Osteoblast (primary cell): ENCODE data around the gene ZSCAN10. TPM values are rescaled to one million over a fixed set of nuclear protein-coding genes. Genes with fewer than 3 reads are reported as not detected.
"Not testable (repeated sequence)": the region's sequence is repeated elsewhere in the genome, so short reads cannot be mapped to it uniquely, and the experiment has no call there.

ENCODE experiments used
- DNase-seq: peaks from one replicate; pipeline ENCODE4 v3.0.0; 2011; ENCODE audit warnings: low spot score, mixed read lengths; ENCODE audit not compliant: insufficient read length; ENCODE audit errors: missing footprints
- H2AFZ ChIP-seq: 2 replicates; pipeline ENCODE4 v1.6.0; 2011; ENCODE audit warnings: mild to moderate bottlenecking, low read length
- H3K27ac ChIP-seq: 2 replicates; pipeline ENCODE4 v1.5.1; 2011; ENCODE audit warnings: mild to moderate bottlenecking, low read depth, low read length, moderate library complexity
- H3K27me3 ChIP-seq: 2 replicates; pipeline ENCODE4 v1.6.0; 2012; ENCODE audit warnings: mild to moderate bottlenecking, control low read depth, inconsistent platforms, low read length, moderate library complexity; ENCODE audit not compliant: insufficient read depth
- H3K36me3 ChIP-seq: 2 replicates; pipeline ENCODE4 v1.5.1; 2011; ENCODE audit warnings: mild to moderate bottlenecking, low read length, control low read depth, moderate library complexity; ENCODE audit not compliant: insufficient read depth
- H3K4me1 ChIP-seq: 2 replicates; pipeline ENCODE4 v1.5.1; 2011; ENCODE audit warnings: mild to moderate bottlenecking, low read length, control low read depth, moderate library complexity; ENCODE audit not compliant: insufficient read depth
- H3K4me2 ChIP-seq: 2 replicates; pipeline ENCODE4 v1.6.0; 2011; ENCODE audit warnings: mild to moderate bottlenecking, low read length; ENCODE audit not compliant: insufficient read depth
- H3K4me3 ChIP-seq: fragments of 200-600 bp; sonication (generic); 3 replicates; pipeline ENCODE4 v1.5.1; 2012; ENCODE audit warnings: mild to moderate bottlenecking, low read length, inconsistent platforms; ENCODE audit not compliant: insufficient read depth
- H3K79me2 ChIP-seq: 2 replicates; pipeline ENCODE4 v1.6.0; 2012; ENCODE audit warnings: mild to moderate bottlenecking, low read length, control low read depth, inconsistent platforms; ENCODE audit not compliant: insufficient read depth
- H3K9me3 ChIP-seq: 2 replicates; pipeline ENCODE4 v1.5.1; 2011; ENCODE audit warnings: low read depth, low read length, control low read depth
- H4K20me1 ChIP-seq: 2 replicates; pipeline ENCODE4 v1.6.0; 2012; ENCODE audit warnings: mild to moderate bottlenecking, low read length, control low read depth; ENCODE audit not compliant: insufficient read depth
- total RNA-seq: library from RNA; depleted of rRNA; stranded (reverse); fragments of >200 nt; gene quantifications from 2 replicates; pipeline ENCODE4 v1.2.3, GENCODE V29; 2012
- TF ChIP-seq, protein P1 (sequence below): IDR thresholded peaks from 2 replicates; pipeline ENCODE4 v1.5.1; 2011; ENCODE audit warnings: mild to moderate bottlenecking, low read depth, low read length, moderate library complexity; ENCODE audit errors: extremely low read depth

ZSCAN10 gene
- total RNA-seq, 1 donor = not detected

- Histone ChIP-seq H3K27me3 (peaks cover 3% of the 10 kb centered on the region), H3K4me3 (no peak overlapping the region), H3K27ac (no peak overlapping the region), H3K4me1 (no peaks in the 10 kb centered on the region), H3K79me2 (no peaks in the 10 kb centered on the region), H2AFZ (no peak overlapping the region), H3K36me3 (no peaks in the 10 kb centered on the region), H3K4me2 (no peak overlapping the region), H3K9me3 (no peaks in the 10 kb centered on the region), H4K20me1 (no peaks in the 10 kb centered on the region)
- TF ChIP-seq, protein P1, sequence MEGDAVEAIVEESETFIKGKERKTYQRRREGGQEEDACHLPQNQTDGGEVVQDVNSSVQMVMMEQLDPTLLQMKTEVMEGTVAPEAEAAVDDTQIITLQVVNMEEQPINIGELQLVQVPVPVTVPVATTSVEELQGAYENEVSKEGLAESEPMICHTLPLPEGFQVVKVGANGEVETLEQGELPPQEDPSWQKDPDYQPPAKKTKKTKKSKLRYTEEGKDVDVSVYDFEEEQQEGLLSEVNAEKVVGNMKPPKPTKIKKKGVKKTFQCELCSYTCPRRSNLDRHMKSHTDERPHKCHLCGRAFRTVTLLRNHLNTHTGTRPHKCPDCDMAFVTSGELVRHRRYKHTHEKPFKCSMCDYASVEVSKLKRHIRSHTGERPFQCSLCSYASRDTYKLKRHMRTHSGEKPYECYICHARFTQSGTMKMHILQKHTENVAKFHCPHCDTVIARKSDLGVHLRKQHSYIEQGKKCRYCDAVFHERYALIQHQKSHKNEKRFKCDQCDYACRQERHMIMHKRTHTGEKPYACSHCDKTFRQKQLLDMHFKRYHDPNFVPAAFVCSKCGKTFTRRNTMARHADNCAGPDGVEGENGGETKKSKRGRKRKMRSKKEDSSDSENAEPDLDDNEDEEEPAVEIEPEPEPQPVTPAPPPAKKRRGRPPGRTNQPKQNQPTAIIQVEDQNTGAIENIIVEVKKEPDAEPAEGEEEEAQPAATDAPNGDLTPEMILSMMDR = no peak
- no peak for DNase-seq
Measured at GRCh38 chr16:3056336-3057180, 42.5 kb downstream of the ZSCAN10 start.

- not testable (repeated sequence) for H3K9me3 ChIP-seq, H3K4me1 ChIP-seq, H3K36me3 ChIP-seq, H4K20me1 ChIP-seq, H3K27ac ChIP-seq, H3K4me2 ChIP-seq, H2AFZ ChIP-seq, DNase-seq, H3K4me3 ChIP-seq, H3K79me2 ChIP-seq, H3K27me3 ChIP-seq
Measured at GRCh38 chr16:3055734-3056115, 43.4 kb downstream of the ZSCAN10 start.

DNA sequence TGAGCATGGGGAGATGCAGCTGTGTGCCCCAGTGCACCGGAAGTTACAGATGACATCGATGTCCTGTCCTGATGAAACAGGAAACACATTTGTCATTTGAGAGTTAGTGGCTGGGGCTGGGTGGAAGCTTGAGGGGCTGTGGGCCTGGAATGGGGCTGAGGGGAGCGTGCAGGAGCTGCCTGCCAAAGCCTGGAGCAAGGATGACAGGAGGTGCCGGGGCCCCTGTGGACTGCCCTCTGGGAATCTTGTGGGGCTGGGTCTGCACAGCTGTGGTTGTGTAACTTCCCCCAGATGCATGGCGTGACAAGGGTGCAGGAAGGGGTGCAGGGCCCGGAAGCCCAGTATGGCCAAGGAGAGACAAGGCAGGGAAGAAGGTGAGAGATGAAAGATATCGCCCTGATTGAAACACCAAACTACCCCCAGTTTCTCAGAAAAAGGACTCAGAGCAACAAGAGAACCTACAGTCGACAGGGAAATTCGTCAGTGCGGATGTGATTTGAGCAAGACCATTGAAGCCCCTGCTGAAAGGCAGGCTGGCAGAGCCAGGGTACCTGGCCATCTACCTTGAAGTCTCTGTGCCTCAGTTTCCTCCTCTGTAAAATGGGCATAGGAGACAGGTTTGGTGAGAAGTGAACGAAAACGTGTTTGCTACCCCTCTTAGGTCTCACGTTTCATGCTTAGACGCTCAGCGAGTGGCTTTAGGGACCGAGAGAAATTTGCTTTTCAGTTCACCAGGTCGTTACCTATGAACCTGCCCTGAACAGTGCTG is 43.9 kb downstream of the ZSCAN10 start:
- Histone ChIP-seq H3K4me3 (no peak overlapping the region), H2AFZ (no peak overlapping the region), H3K9me3 (no peaks in the 10 kb centered on the region), H3K27ac (no peak overlapping the region), H3K4me1 (no peaks in the 10 kb centered on the region), H3K4me2 (no peak overlapping the region), H3K27me3 (peaks cover 11% of the 10 kb centered on the region), H3K36me3 (no peaks in the 10 kb centered on the region), H3K79me2 (no peaks in the 10 kb centered on the region), H4K20me1 (no peaks in the 10 kb centered on the region)
- DNase-seq = no peak
- TF ChIP-seq, protein P1 = no peak

GRCh38 chr16:3053330-3053710 is 45.8 kb downstream of the ZSCAN10 start:
- H3K79me2 ChIP-seq, H3K4me2 ChIP-seq, H4K20me1 ChIP-seq, DNase-seq, H3K9me3 ChIP-seq, H2AFZ ChIP-seq, H3K4me3 ChIP-seq, H3K27ac ChIP-seq, H3K36me3 ChIP-seq, H3K4me1 ChIP-seq: not testable (repeated sequence)
- H3K27me3 ChIP-seq = peaks cover 24% of the 10 kb centered on the region

DNA sequence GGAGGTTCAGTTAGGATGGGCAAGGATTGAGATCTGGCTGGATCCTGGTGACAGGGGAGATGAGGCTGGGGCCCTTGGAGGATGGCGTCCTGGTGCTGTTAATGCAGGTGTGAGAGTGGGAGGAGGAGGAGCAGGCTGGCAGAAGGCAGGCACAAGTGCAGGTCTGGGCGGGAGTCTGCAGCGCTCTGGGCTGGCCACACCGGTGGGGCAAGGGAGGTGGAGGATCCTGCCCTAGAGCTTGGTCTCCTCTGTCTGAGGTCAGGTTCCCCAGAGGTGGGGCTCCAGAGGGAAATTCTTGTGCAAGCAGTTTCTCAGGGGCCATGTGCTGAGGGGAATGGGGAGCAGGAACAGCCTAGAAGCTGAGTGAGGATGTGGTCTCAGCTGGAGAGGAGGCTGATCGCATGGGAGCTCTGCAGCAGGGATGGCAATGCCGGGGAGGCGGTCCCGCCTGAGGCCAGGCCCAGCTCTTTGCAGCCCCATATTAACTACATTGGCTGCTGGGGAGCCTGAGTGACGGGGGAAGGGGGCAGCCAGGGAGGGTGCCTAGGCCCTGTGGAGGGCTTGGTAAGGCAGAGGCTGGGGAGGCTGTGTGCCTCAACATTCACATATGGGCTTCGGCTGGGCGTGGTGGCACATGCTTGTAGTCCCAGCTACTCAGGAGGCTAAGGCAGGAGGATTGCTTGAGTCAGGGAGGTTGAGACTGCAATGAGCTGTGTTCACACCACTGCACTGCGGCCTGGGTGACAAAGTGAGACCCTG is 46.3 kb downstream of the ZSCAN10 start:
- H4K20me1 ChIP-seq, H3K79me2 ChIP-seq, H3K4me2 ChIP-seq, H2AFZ ChIP-seq, H3K9me3 ChIP-seq, H3K4me1 ChIP-seq, H3K27ac ChIP-seq, H3K36me3 ChIP-seq, DNase-seq, H3K4me3 ChIP-seq: not testable (repeated sequence)
- H3K27me3 ChIP-seq = peaks cover 30% of the 10 kb centered on the region
